ENCODE measurements around the gene XRN2. TPM values are rescaled to one million over a fixed set of nuclear protein-coding genes. Genes with fewer than 3 reads are reported as not detected.

XRN2 gene
- polyA plus RNA-seq, 4 donors, result 21.9 to 51.2 (median 26.3) TPM

- H3K27ac ChIP-seq (ENCODE audit: low read depth in 1 of 3, low read length in 2 of 3), result no peak overlapping the region
- DNase-seq (no peak), FAIRE-seq (no peak)
- H3K9me3 ChIP-seq (ENCODE audit: control insufficient read depth in 2 of 2, insufficient read depth in 1 of 2, low read depth in 1 of 2, low read length in 1 of 2), result no peaks in the 10 kb centered on the region
- H3K36me3 ChIP-seq (ENCODE audit: control insufficient read depth in 3 of 3, insufficient read depth in 2 of 3, low read depth in 1 of 3, low read length in 3 of 3), result no peaks in the 10 kb centered on the region
- no peaks in the 10 kb centered on the region for H3K27me3 ChIP-seq (ENCODE audit: control insufficient read depth in 3 of 3, insufficient read depth in 3 of 3, low read length in 3 of 3)
- H3K4me3 ChIP-seq (ENCODE audit: low read depth in 1 of 3, low read length in 3 of 3), result no peak overlapping the region
- H3K4me1 ChIP-seq (ENCODE audit: control insufficient read depth in 3 of 3, insufficient read depth in 2 of 3, low read depth in 1 of 3, low read length in 2 of 3), result no peaks in the 10 kb centered on the region
- 80 to 89% (median 81%) methylated on average over 1 of the region's 1 CpG for WGBS, 3 donors
Measured at GRCh38 chr20:21437248-21437647, 134.1 kb downstream of the XRN2 start.

- no peaks in the 10 kb centered on the region for H3K27me3 ChIP-seq (ENCODE audit: control insufficient read depth in 3 of 3, insufficient read depth in 3 of 3, low read length in 3 of 3)
- no peak overlapping the region for H3K27ac ChIP-seq (ENCODE audit: low read depth in 1 of 3, low read length in 2 of 3)
- WGBS, 3 donors, result 83 to 89% (median 84%) methylated on average over 2 of the region's 2 CpGs
- H3K4me1 ChIP-seq (ENCODE audit: control insufficient read depth in 3 of 3, insufficient read depth in 2 of 3, low read depth in 1 of 3, low read length in 2 of 3), result no peaks in the 10 kb centered on the region
- no peaks in the 10 kb centered on the region for H3K9me3 ChIP-seq (ENCODE audit: control insufficient read depth in 2 of 2, insufficient read depth in 1 of 2, low read depth in 1 of 2, low read length in 1 of 2)
- no peak overlapping the region for H3K4me3 ChIP-seq (ENCODE audit: low read depth in 1 of 3, low read length in 3 of 3)
- DNase-seq, result no peak
- no peak for FAIRE-seq
- H3K36me3 ChIP-seq (ENCODE audit: control insufficient read depth in 3 of 3, insufficient read depth in 2 of 3, low read depth in 1 of 3, low read length in 3 of 3), result no peaks in the 10 kb centered on the region
Measured at GRCh38 chr20:21437816-21438215, 134.7 kb downstream of the XRN2 start.

Other genes starting within 250 kb of the XRN2 start
- not detected for gene LINC00237, start 197.0 kb upstream of the XRN2 start, polyA plus RNA-seq
- 10 to 100 TPM; 11.7 to 38.4 (median 20.1) TPM for gene KIZ, start 177.2 kb upstream of the XRN2 start, polyA plus RNA-seq
- gene NKX2-4, start 94.2 kb downstream of the XRN2 start, polyA plus RNA-seq, result not detected
- gene NKX2-2, start 210.7 kb downstream of the XRN2 start, polyA plus RNA-seq, result 1 to 10 TPM in 2 of 4 donors, under 1 TPM in 2; 0.54 to 3.7 (median 0.88) TPM